HFFc6 (cell line): Measurements from ENCODE around the gene PAPPA2. TPM values are rescaled to one million over a fixed set of nuclear protein-coding genes. Genes with fewer than 3 reads are reported as not detected.

Source experiments
- DNase-seq: peaks from one replicate; pipeline ENCODE4 v3.0.0-alpha.2; 2018
- H3K27ac Mint-ChIP-seq: 2 replicates; pipeline ENCODE4 v1.8.0; 2020; ENCODE audit warnings: mild to moderate bottlenecking, mixed read lengths
- H3K27me3 Mint-ChIP-seq: 2 replicates; pipeline ENCODE4 v1.8.0; 2021; ENCODE audit warnings: mild to moderate bottlenecking, moderate library complexity, mixed read lengths; ENCODE audit not compliant: insufficient read depth
- H3K36me3 Mint-ChIP-seq: 2 replicates; pipeline ENCODE4 v1.8.0; 2021; ENCODE audit warnings: low read depth, mixed read lengths
- H3K4me1 Mint-ChIP-seq: 2 replicates; pipeline ENCODE4 v1.8.0; 2020; ENCODE audit warnings: low read depth, mixed read lengths
- H3K4me3 Mint-ChIP-seq: 2 replicates; pipeline ENCODE4 v1.8.0; 2020; ENCODE audit warnings: mild to moderate bottlenecking, moderate library complexity, mixed read lengths
- H3K9me3 Mint-ChIP-seq: 2 replicates; pipeline ENCODE4 v1.8.0; 2020; ENCODE audit warnings: mild to moderate bottlenecking, mixed read lengths
- CTCF ChIP-seq: fragments of 200-600 bp; sonication (generic); IDR thresholded peaks from 2 replicates; pipeline ENCODE4 v1.5.0; 2021; ENCODE audit warnings: antibody characterized with exemption, mild to moderate bottlenecking
- total RNA-seq, 6 experiments: library from RNA; stranded (reverse); fragmentation: NEBNext Ultra II Directional; extraction: Animal tissue kit (Norgen Biotek cat#: 25700); gene quantifications; 2 replicates in 1 of 6; 3 replicates in 5 of 6; pipeline ENCODE4 v1.2.3, GENCODE V29; 2021

The PAPPA2 gene
- total RNA-seq, 6 experiments from 2014 or later: 0.16 to 1.1 (median 0.42) TPM

GRCh38 chr1:176567190-176567794 lies 104.3 kb downstream of the PAPPA2 start:
- Mint-ChIP-seq H3K27ac (no peak overlapping the region), H3K4me1 (no peaks in the 10 kb centered on the region), H3K9me3 (peaks cover 10% of the 10 kb centered on the region), H3K4me3 (no peak overlapping the region), H3K36me3 (no peaks in the 10 kb centered on the region), H3K27me3 (peaks cover 3% of the 10 kb centered on the region)
- TF ChIP-seq CTCF: no peak
- peak; percentile 6 for DNase-seq

- H3K27me3 Mint-ChIP-seq: peaks cover 3% of the 10 kb centered on the region
- H3K4me1 Mint-ChIP-seq: no peaks in the 10 kb centered on the region
- DNase-seq: no peak
- H3K9me3 Mint-ChIP-seq: peaks cover 10% of the 10 kb centered on the region
- no peak overlapping the region for H3K4me3 Mint-ChIP-seq
- no peak for TF ChIP-seq CTCF
- no peaks in the 10 kb centered on the region for H3K36me3 Mint-ChIP-seq
- no peak overlapping the region for H3K27ac Mint-ChIP-seq
These were observed 105.2 kb downstream of the PAPPA2 start for GRCh38 chr1:176568185-176568584.

DNA sequence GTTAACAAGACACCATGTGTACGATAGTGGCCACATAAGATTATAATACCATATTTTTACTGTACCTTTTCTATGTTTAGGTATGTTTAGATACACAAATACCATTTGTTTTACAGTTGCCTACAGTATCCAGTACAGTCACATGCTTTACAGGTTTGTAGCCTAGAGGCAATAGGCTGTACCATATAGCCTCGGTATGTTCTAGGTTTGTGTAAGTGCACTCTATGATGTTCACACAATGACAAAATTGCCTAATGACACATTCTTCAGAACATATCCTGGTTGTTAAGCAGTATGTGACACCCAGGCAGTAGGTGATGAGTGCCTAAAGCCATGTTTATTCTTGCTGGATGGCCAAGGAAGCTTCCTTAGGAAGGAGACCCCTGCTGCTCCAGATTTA lies 111.8 kb downstream of the PAPPA2 start:
- Mint-ChIP-seq H3K27me3 (no peaks in the 10 kb centered on the region), H3K9me3 (peaks cover 20% of the 10 kb centered on the region), H3K36me3 (no peaks in the 10 kb centered on the region), H3K4me3 (no peak overlapping the region), H3K27ac (no peak overlapping the region), H3K4me1 (no peaks in the 10 kb centered on the region)
- DNase-seq: no peak
- TF ChIP-seq CTCF: no peak

DNA sequence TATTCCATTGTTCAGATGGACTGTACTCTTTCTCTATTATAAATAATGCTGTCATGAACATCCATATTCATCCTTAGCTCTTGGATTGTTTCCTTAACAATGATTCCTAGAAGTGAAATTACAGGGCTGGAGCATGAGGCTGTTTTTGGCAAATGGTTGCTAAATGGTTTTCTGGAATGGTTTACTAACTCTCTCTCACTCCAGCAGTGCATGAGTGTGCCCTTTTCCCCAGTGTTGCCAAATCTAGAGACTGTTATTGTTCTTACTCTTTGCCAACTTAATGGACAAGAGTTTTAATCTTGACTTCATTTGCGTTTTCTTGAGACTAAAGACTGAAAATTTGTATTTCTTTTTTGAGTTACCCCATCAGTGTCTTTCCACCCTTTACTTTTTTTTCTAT lies 113.0 kb downstream of the PAPPA2 start:
- no peak overlapping the region for H3K4me3 Mint-ChIP-seq
- no peak for TF ChIP-seq CTCF
- H3K4me1 Mint-ChIP-seq: no peaks in the 10 kb centered on the region
- no peak overlapping the region for H3K27ac Mint-ChIP-seq
- no peaks in the 10 kb centered on the region for H3K36me3 Mint-ChIP-seq
- H3K27me3 Mint-ChIP-seq: no peaks in the 10 kb centered on the region
- no peak for DNase-seq
- H3K9me3 Mint-ChIP-seq: peaks cover 17% of the 10 kb centered on the region

DNA sequence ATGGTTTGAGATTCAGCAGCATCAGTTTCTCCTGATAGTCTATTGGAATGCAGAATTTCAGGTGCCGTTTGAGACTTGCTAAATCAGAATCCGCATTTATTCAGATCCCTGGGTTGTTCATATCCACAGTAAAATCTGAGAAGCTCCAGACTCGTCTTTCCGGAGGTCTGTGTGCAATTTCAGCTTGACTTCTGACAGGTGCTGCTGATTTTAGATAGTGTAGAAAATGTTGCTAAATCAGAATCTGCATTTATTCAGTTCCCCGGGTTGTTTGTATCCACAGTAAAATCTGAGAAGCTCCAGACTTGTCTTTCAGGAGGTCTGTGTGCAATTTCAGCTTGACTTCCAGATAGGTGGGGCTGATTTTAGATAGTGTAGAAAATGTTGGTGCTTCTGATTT lies 113.7 kb downstream of the PAPPA2 start:
- no peak for DNase-seq
- no peak for TF ChIP-seq CTCF
- Mint-ChIP-seq H3K36me3 (no peaks in the 10 kb centered on the region), H3K27ac (no peak overlapping the region), H3K4me1 (no peaks in the 10 kb centered on the region), H3K27me3 (no peaks in the 10 kb centered on the region), H3K9me3 (peaks cover 15% of the 10 kb centered on the region), H3K4me3 (no peak overlapping the region)
